NCI-H2029 treated with DMSO at 0.1 percent for 48 hours (cell line): ENCODE results near the gene KCNH2.
A peak's percentile ranks its signal among the peaks of the same experiment; 100 is the strongest.

ENCODE experiments used
- DNase-seq: peaks from one replicate; lab custom pipeline; 2025; lab: John Stamatoyannopoulos, UW

KCNH2 gene

GRCh38 chr7:150994838-150995510, 16.9 kb upstream of the KCNH2 start:
- no peak for DNase-seq

GRCh38 chr7:150994141-150994837, 16.2 kb upstream of the KCNH2 start:
- DNase-seq = no peak

- DNase-seq = no peak
Measured at GRCh38 chr7:150993511-150993910, 15.4 kb upstream of the KCNH2 start.

GRCh38 chr7:150992833-150993302, 14.7 kb upstream of the KCNH2 start:
- DNase-seq = no peak

GRCh38 chr7:150992051-150992640, 14.0 kb upstream of the KCNH2 start:
- no peak for DNase-seq

- no peak for DNase-seq
Measured at GRCh38 chr7:150990416-150991186, 12.5 kb upstream of the KCNH2 start, which contains the start of gene NOS3. Gene NOS3 (plus strand): TSS chr7:150991017. CDS start chr7:150993804, 2,787 bp downstream.

GRCh38 chr7:150989456-150989855, 11.3 kb upstream of the KCNH2 start:
- no peak for DNase-seq

GRCh38 chr7:150988230-150989226, 10.4 kb upstream of the KCNH2 start:
- DNase-seq = peak; percentile 44

GRCh38 chr7:150986556-150986955, 8.4 kb upstream of the KCNH2 start:
- DNase-seq = no peak

- DNase-seq = peak; percentile 47
Measured at GRCh38 chr7:150986099-150986512, 8.0 kb upstream of the KCNH2 start.

GRCh38 chr7:150983893-150984368, 5.8 kb upstream of the KCNH2 start:
- DNase-seq = no peak

- DNase-seq = no peak
Measured at GRCh38 chr7:150982351-150982750, 4.2 kb upstream of the KCNH2 start.

- DNase-seq = no peak
Measured at GRCh38 chr7:150981644-150982043, 3.5 kb upstream of the KCNH2 start.

GRCh38 chr7:150980663-150981062, 2.5 kb upstream of the KCNH2 start:
- DNase-seq = no peak

- no peak for DNase-seq
Measured at GRCh38 chr7:150979713-150980390, 1.7 kb upstream of the KCNH2 start.

GRCh38 chr7:150977382-150978125, 567 bp downstream of the KCNH2 start:
- peak; percentile 18 for DNase-seq

- DNase-seq = peak; percentile 70
Measured at GRCh38 chr7:150976529-150977381, 1.4 kb downstream of the KCNH2 start.

- DNase-seq = no peak
Measured at GRCh38 chr7:150975536-150976319, 2.4 kb downstream of the KCNH2 start.
